K562 (cell line): Measurements from ENCODE around the gene ETNK1. TPM values are rescaled to one million over a fixed set of nuclear protein-coding genes. Genes with fewer than 3 reads are reported as not detected.

ENCODE experiments used
- ATF2 ChIP-seq: sonication (generic); formaldehyde crosslinking; IDR thresholded peaks from 2 replicates; pipeline ENCODE4 v1.8.1; 2022; ENCODE audit warnings: missing genetic modification reagents
- CHAMP1 ChIP-seq: fragments of 450-650 bp; IDR thresholded peaks from 2 replicates; pipeline ENCODE4 v1.6.1; 2016; ENCODE audit warnings: mild to moderate bottlenecking
- ETV6 ChIP-seq, 3 experiments: fragments of 150-350 bp in 1 of 3; sonication (generic) in 1 of 3; formaldehyde crosslinking in 1 of 3; IDR thresholded peaks; 2 replicates each; pipeline versions ENCODE4 v1.6.1 to v1.8.0; 2014 to 2022; ENCODE audit warnings: borderline replicate concordance in 2 of 3, low read depth in 2 of 3, antibody characterized with exemption in 1 of 3, low read length in 1 of 3, mild to moderate bottlenecking in 1 of 3, missing genetic modification reagents in 1 of 3
- FIP1L1 ChIP-seq: fragments of 200-400 bp; formaldehyde crosslinking; IDR thresholded peaks from 2 replicates; pipeline ENCODE4 v1.6.1; 2018; ENCODE audit warnings: mild to moderate bottlenecking, low read depth, low read length; ENCODE audit not compliant: poor library complexity, severe bottlenecking
- HDGF ChIP-seq: fragments of 450-650 bp; IDR thresholded peaks from 2 replicates; pipeline ENCODE4 v1.6.1; 2016
- POLR2AphosphoS5 ChIP-seq: IDR thresholded peaks from 2 replicates; pipeline ENCODE4 v1.6.1; 2011; ENCODE audit warnings: mild to moderate bottlenecking, low read depth, low read length, moderate library complexity; ENCODE audit not compliant: control insufficient read depth, insufficient read depth
- SIRT6 ChIP-seq: IDR thresholded peaks from one replicate; pipeline ENCODE4 v1.6.1; 2012; ENCODE audit warnings: low read depth, mild to moderate bottlenecking, control low read depth, inconsistent platforms, low read length, moderate library complexity
- THRAP3 ChIP-seq: fragments of 450-650 bp; IDR thresholded peaks from 2 replicates; pipeline ENCODE4 v1.6.1; 2016; ENCODE audit warnings: mild to moderate bottlenecking, inconsistent platforms, borderline replicate concordance
- TRIM28 ChIP-seq: fragments of 450-650 bp; IDR thresholded peaks from 2 replicates; pipeline ENCODE4 v1.6.1; 2017
- UBTF ChIP-seq, 2 experiments: IDR thresholded peaks; 2 replicates each; pipeline ENCODE4 v1.6.1; 2012; ENCODE audit warnings: improper control_type of control experiment in 2 of 2, low read depth in 2 of 2, low read length in 2 of 2, borderline replicate concordance in 1 of 2
- YY1 ChIP-seq, 3 experiments: IDR thresholded peaks; 2 replicates each; pipeline ENCODE4 v1.6.1; 2011; ENCODE audit warnings: low read length in 2 of 3, mild to moderate bottlenecking in 2 of 3, moderate library complexity in 2 of 3, borderline replicate concordance in 1 of 3, control low read depth in 1 of 3, low read depth in 1 of 3; ENCODE audit not compliant: insufficient read depth in 3 of 3, insufficient replicate concordance in 2 of 3, control insufficient read depth in 1 of 3, insufficient read length in 1 of 3; ENCODE audit errors: extremely low read depth in 1 of 3
- ZBTB26 ChIP-seq: fragments of 450-650 bp; formaldehyde crosslinking; IDR thresholded peaks from 2 replicates; pipeline ENCODE4 v1.4.0; 2022; ENCODE audit warnings: missing genetic modification characterization
- ZBTB7A ChIP-seq: IDR thresholded peaks from 2 replicates; pipeline ENCODE4 v1.6.1; 2011; ENCODE audit warnings: low read depth, mild to moderate bottlenecking, low read length, moderate library complexity, borderline replicate concordance; ENCODE audit not compliant: control insufficient read depth
- ZC3H11A ChIP-seq: IDR thresholded peaks from 2 replicates; pipeline ENCODE4 v1.6.1; 2012; ENCODE audit warnings: low read depth, low read length, improper control_type of control experiment
- ZNF175 ChIP-seq: fragments of 200-800 bp; sonication (Bioruptor generic); IDR thresholded peaks from 2 replicates; pipeline ENCODE4 v1.6.1; 2016; ENCODE audit warnings: low read depth, mild to moderate bottlenecking, missing genetic modification characterization, missing compliant biosample characterization
- ZNF766 ChIP-seq: fragments of 200-800 bp; sonication (Bioruptor generic); conservative IDR thresholded peaks from 2 replicates; pipeline ENCODE4 v1.6.1; 2016; ENCODE audit warnings: missing genetic modification characterization, missing compliant biosample characterization
- ZNF830 ChIP-seq: fragments of 250-450 bp; sonication (Bioruptor Pico); IDR thresholded peaks from 2 replicates; pipeline ENCODE4 v1.5.0; 2021; ENCODE audit warnings: mild to moderate bottlenecking
- polyA plus RNA-seq, 8 experiments: library from polyadenylated mRNA; depleted of rRNA in 4 of 8; stranded (reverse) in 5 of 8; unstranded in 3 of 8; fragments of >200 nt; fragmentation: Nextera tagmentation in 2 of 8; fragmentation: Illumina TruSeq in 1 of 8; extraction: Ambion mirVana in 2 of 8; extraction: Trizol in 1 of 8; gene quantifications; 2 replicates each; pipeline versions ENCODE4 v1.2.1 to v1.2.3, GENCODE V29; 2011 to 2014; ENCODE audit warnings: inconsistent platforms in 1 of 8, missing spikeins in 1 of 8
- total RNA-seq, 7 experiments: library from RNA; depleted of rRNA in 6 of 7; stranded (reverse); fragments of >200 nt in 6 of 7; fragmentation: Illumina TruSeq in 2 of 7; extraction: Trizol in 2 of 7; gene quantifications; 2 replicates each; pipeline versions ENCODE4 v1.2.1 to v1.2.3, GENCODE V29; 2011 to 2021; ENCODE audit warnings: low replicate concordance in 1 of 7

The ETNK1 gene
- total and polyA plus RNA-seq, 9 of the 15 experiments (the other 6 are each of a cell fraction or from before 2014, with no cell fraction given), result 10.0 to 70.5 (median 36.0) TPM

- TF ChIP-seq FIP1L1 (peak; percentile 83), POLR2AphosphoS5 (peak; percentile 85), SIRT6 (no peak), CHAMP1 (peak; percentile 12; the same call in 1 of the 2 replicates), TRIM28 (no peak), ZBTB26 (CRISPR knock-in tag) (no peak), HDGF (no peak), UBTF (IDR thresholded peaks at IDR 0.05; ENCODE audit: borderline replicate concordance in 1 of 2, low read depth in 2 of 2, low read length in 2 of 2) (peak in 1 of 2 experiments; percentile 24; a peak in 1 of 4 replicates), ZNF766 (CRISPR knock-in tag) (peak; percentile 46; the same call in 1 of the 2 replicates), ZNF830 (CRISPR knock-in tag) (no peak), THRAP3 (no peak), ZBTB7A (peak; percentile 72; the same call in 1 of the 2 replicates), ETV6 (IDR thresholded peaks at IDR 0.05; ENCODE audit: borderline replicate concordance in 1 of 2, low read depth in 2 of 2, low read length in 1 of 2) (no peak), ETV6 (CRISPR knock-in tag; IDR thresholded peaks at IDR 0.05; ENCODE audit: borderline replicate concordance) (no peak), YY1 (IDR thresholded peaks at IDR 0.05; ENCODE audit: borderline replicate concordance in 1 of 3, control insufficient read depth in 1 of 3, extremely low read depth in 1 of 3, insufficient read depth in 3 of 3, insufficient read length in 1 of 3, insufficient replicate concordance in 2 of 3, low read depth in 1 of 3, low read length in 2 of 3) (peak in 2 of 3 experiments; percentile 49 to 50), ZNF175 (no peak), ZC3H11A (no peak), ATF2 (no peak)
These were observed at the start of gene ETNK1 (continued) for GRCh38 chr12:22624870-22625761.
